ENCODE results near the gene TOMM22. TPM values are rescaled to one million over a fixed set of nuclear protein-coding genes. Genes with fewer than 3 reads are reported as not detected.

Gene TOMM22
- total and polyA plus RNA-seq, 4 donors = 25.6 to 57.7 (median 29.2) TPM

DNA sequence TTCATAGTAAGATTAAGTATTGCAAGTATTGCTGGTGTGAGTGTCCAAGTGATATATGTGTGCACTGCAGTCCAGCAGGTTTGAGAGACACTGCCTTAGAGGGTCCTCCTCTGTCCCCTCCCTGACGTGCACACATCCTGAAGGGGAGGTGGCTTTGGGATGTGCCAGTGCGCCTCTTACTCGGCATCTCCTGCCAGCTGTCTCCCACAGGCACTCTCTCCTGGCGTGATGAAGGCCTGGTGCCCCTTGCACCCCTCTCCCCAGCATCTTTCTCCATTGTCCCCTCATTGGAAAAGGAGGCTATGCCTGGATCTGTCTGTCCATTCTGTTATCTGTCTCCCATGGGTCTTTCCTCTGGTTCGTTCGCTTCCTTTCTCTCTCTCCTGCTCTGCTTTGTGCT, 48.2 kb downstream of the TOMM22 start:
- TF ChIP-seq, protein P1, sequence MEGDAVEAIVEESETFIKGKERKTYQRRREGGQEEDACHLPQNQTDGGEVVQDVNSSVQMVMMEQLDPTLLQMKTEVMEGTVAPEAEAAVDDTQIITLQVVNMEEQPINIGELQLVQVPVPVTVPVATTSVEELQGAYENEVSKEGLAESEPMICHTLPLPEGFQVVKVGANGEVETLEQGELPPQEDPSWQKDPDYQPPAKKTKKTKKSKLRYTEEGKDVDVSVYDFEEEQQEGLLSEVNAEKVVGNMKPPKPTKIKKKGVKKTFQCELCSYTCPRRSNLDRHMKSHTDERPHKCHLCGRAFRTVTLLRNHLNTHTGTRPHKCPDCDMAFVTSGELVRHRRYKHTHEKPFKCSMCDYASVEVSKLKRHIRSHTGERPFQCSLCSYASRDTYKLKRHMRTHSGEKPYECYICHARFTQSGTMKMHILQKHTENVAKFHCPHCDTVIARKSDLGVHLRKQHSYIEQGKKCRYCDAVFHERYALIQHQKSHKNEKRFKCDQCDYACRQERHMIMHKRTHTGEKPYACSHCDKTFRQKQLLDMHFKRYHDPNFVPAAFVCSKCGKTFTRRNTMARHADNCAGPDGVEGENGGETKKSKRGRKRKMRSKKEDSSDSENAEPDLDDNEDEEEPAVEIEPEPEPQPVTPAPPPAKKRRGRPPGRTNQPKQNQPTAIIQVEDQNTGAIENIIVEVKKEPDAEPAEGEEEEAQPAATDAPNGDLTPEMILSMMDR (IDR thresholded peaks at IDR 0.05; ENCODE audit: control extremely low read depth, extremely low read depth) = no peak
- no peak for DNase-seq
- WGBS, 2 donors = 92% methylated on average over 6 of the region's 6 CpGs
- no peak overlapping the region for H3K9ac ChIP-seq (ENCODE audit: insufficient read depth in 1 of 2, low read length in 2 of 2)
- no peak overlapping the region for H3K4me3 ChIP-seq
- no peak overlapping the region for H3K27ac ChIP-seq (ENCODE audit: low read depth in 1 of 2, low read length in 1 of 2)
- H3K27me3 ChIP-seq (ENCODE audit: control insufficient read depth in 3 of 3, insufficient read depth in 3 of 3, low read length in 2 of 3) = no peaks in the 10 kb centered on the region
- no peaks in the 10 kb centered on the region for H3K4me1 ChIP-seq (ENCODE audit: control insufficient read depth in 5 of 5, insufficient read depth in 5 of 5, low read length in 5 of 5)
- peaks cover 40 to 76% (median 51%) of the 10 kb centered on the region in 4 donors for H3K36me3 ChIP-seq (ENCODE audit: control insufficient read depth in 4 of 4, insufficient read depth in 4 of 4, low read length in 4 of 4)
- H3K9me3 ChIP-seq (ENCODE audit: control insufficient read depth in 4 of 4, insufficient read depth in 3 of 4, low read length in 3 of 4) = no peaks in the 10 kb centered on the region
- ATAC-seq (ENCODE audit: insufficient read depth, low FRiP score) = no peak

DNA sequence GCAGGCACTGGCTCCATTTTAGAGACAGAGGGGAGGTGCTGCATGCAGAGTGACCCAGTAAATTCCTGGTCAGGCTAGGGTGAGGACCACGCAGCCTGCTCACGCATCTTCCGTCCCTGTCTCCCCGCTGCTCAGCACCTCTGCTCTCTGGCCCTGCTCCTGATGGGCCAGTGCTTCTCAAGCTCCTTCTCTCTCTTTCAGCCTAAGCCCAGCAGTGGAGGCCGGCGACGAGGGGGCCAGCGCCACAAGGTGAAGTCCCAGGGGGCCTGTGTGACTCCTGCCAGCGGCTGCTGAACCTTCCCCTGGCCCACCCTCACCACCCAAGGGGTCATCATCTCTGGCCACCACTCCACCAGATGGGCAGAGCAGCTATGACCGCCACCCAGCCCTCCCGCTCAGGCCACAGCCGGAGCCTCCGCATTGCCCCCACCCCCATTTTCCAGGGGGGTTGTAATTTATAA, 48.7 kb downstream of the TOMM22 start:
- no peak overlapping the region for H3K9ac ChIP-seq (ENCODE audit: insufficient read depth in 1 of 2, low read length in 2 of 2)
- no peak overlapping the region for H3K27ac ChIP-seq (ENCODE audit: low read depth in 1 of 2, low read length in 1 of 2)
- no peak for ATAC-seq (ENCODE audit: insufficient read depth, low FRiP score)
- H3K9me3 ChIP-seq (ENCODE audit: control insufficient read depth in 4 of 4, insufficient read depth in 3 of 4, low read length in 3 of 4) = no peaks in the 10 kb centered on the region
- WGBS, 2 donors = 95 to 97% methylated on average over 13 of the region's 13 CpGs
- no peak for DNase-seq
- H3K36me3 ChIP-seq (ENCODE audit: control insufficient read depth in 4 of 4, insufficient read depth in 4 of 4, low read length in 4 of 4) = peaks cover 35 to 79% (median 49%) of the 10 kb centered on the region in 4 donors
- TF ChIP-seq, protein P1 (IDR thresholded peaks at IDR 0.05; ENCODE audit: control extremely low read depth, extremely low read depth) = no peak
- no peaks in the 10 kb centered on the region for H3K27me3 ChIP-seq (ENCODE audit: control insufficient read depth in 3 of 3, insufficient read depth in 3 of 3, low read length in 2 of 3)
- H3K4me3 ChIP-seq = no peak overlapping the region
- H3K4me1 ChIP-seq (ENCODE audit: control insufficient read depth in 5 of 5, insufficient read depth in 5 of 5, low read length in 5 of 5) = no peaks in the 10 kb centered on the region

DNA sequence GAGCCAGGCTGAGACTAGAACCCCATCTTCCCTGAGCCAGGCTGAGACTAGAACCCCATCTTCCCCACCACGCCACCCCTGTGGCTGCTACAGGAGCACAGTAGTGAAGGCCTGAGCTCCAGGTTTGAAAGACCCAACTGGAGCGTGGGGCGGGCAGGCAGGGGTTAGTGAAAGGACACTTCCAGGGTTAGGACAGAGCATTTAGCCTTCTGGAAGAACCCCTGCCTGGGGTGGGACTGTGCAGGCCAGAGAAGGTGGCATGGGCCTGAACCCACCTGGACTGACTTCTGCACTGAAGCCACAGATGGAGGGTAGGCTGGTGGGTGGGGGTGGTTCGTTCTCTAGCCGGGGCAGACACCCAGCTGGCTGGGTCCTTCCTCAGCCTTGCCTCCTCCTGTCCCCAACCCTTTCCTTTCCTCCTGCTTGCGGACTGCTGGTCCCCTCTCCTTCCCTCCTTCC, 50.0 kb downstream of the TOMM22 start:
- TF ChIP-seq, protein P1 (IDR thresholded peaks at IDR 0.05; ENCODE audit: control extremely low read depth, extremely low read depth) = no peak
- H3K4me3 ChIP-seq = no peak overlapping the region
- no peaks in the 10 kb centered on the region for H3K27me3 ChIP-seq (ENCODE audit: control insufficient read depth in 3 of 3, insufficient read depth in 3 of 3, low read length in 2 of 3)
- no peak overlapping the region for H3K9ac ChIP-seq (ENCODE audit: insufficient read depth in 1 of 2, low read length in 2 of 2)
- no peak for ATAC-seq (ENCODE audit: insufficient read depth, low FRiP score)
- no peaks in the 10 kb centered on the region for H3K9me3 ChIP-seq (ENCODE audit: control insufficient read depth in 4 of 4, insufficient read depth in 3 of 4, low read length in 3 of 4)
- peaks cover 22 to 78% (median 41%) of the 10 kb centered on the region in 4 donors for H3K36me3 ChIP-seq (ENCODE audit: control insufficient read depth in 4 of 4, insufficient read depth in 4 of 4, low read length in 4 of 4)
- H3K27ac ChIP-seq (ENCODE audit: low read depth in 1 of 2, low read length in 1 of 2) = no peak overlapping the region
- no peaks in the 10 kb centered on the region for H3K4me1 ChIP-seq (ENCODE audit: control insufficient read depth in 5 of 5, insufficient read depth in 5 of 5, low read length in 5 of 5)
- 90 to 96% methylated on average over 6 of the region's 6 CpGs for WGBS, 2 donors
- DNase-seq = no peak
